Choroid plexus epithelial cell (primary cell): Measurements from ENCODE around the gene ATF2.

Experiments used
- DNase-seq: peaks from one replicate; pipeline ENCODE4 v3.0.0-alpha.2; 2010; ENCODE audit warnings: low read depth
- H3K4me3 ChIP-seq: 2 replicates; pipeline ENCODE4 v1.5.1; 2011; ENCODE audit warnings: low read depth, mild to moderate bottlenecking, control low read depth, low read length, moderate library complexity
- CTCF ChIP-seq: conservative IDR thresholded peaks from 2 replicates; pipeline ENCODE4 v1.5.1; 2011; ENCODE audit warnings: low read depth, mild to moderate bottlenecking, control low read depth, inconsistent platforms, low read length, moderate library complexity

ATF2 gene

GRCh38 chr2:175188761-175189160, 20.8 kb upstream of the ATF2 start:
- no peak for TF ChIP-seq CTCF
- H3K4me3 ChIP-seq = no peak overlapping the region
- no peak for DNase-seq

- TF ChIP-seq CTCF = peak; percentile 56
- peak; percentile 56 for DNase-seq
- H3K4me3 ChIP-seq = no peak overlapping the region
Measured at GRCh38 chr2:175187378-175187777, 19.4 kb upstream of the ATF2 start.

GRCh38 chr2:175183674-175184073, 15.7 kb upstream of the ATF2 start:
- TF ChIP-seq CTCF = no peak
- DNase-seq = no peak
- H3K4me3 ChIP-seq = no peak overlapping the region

- DNase-seq = no peak
- no peak for TF ChIP-seq CTCF
- H3K4me3 ChIP-seq = peak overlapping the region; percentile 94
Measured at GRCh38 chr2:175181877-175182308, 13.9 kb upstream of the ATF2 start.

GRCh38 chr2:175181104-175181876, 13.3 kb upstream of the ATF2 start, which contains the start of gene ATP5MC3:
Gene ATP5MC3 (minus strand): TSS chr2:175181710. CDS start chr2:175181393, 317 bp downstream.
- DNase-seq = peak; percentile 97
- peak; percentile 45 for TF ChIP-seq CTCF
- peak within 1 kb of the TSS; percentile 94 for H3K4me3 ChIP-seq

- TF ChIP-seq CTCF = no peak
- H3K4me3 ChIP-seq = peak overlapping the region; percentile 94
- peak; percentile 56 for DNase-seq
Measured at GRCh38 chr2:175180701-175181103, 12.7 kb upstream of the ATF2 start.

GRCh38 chr2:175176624-175177023, 8.6 kb upstream of the ATF2 start:
- H3K4me3 ChIP-seq = no peak overlapping the region
- TF ChIP-seq CTCF = no peak
- DNase-seq = no peak
